NCI-H2171 treated with DMSO at 0.1 percent for 48 hours (cell line): Measurements from ENCODE around the gene GADL1.

Source experiments
- DNase-seq: peaks from one replicate; lab custom pipeline; 2025; lab: John Stamatoyannopoulos, UW

Gene GADL1

DNA sequence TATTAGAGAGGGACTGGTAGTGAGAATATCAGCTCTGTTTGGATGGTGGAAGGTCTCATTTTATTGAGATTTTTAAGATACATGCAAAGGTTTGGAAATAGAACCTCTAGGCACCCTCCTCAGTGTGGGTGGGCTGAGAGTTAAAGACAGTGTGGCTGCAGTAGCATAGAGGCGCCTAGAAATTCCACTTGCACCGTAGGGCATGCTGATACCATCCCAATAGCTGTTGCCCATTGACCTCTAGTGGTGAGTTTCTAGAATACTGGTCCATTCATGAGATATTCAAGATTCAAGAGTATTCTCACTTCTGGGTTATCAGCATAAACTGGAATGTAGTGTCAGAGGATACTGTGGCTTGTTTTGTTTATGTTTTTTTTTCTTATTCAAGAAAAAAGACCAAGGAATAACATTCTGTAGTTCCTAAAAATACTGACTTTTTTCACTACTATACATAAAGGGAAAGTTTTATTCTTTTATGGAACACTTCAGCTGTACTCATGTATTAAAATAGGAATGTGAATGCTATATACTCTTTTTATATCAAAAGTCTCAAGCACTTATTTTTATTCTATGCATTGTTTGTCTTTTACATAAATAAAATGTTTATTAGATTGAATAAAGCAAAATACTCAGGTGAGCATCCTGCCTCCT lies 200.9 kb downstream of the GADL1 start:
- DNase-seq: peak; percentile 62

DNA sequence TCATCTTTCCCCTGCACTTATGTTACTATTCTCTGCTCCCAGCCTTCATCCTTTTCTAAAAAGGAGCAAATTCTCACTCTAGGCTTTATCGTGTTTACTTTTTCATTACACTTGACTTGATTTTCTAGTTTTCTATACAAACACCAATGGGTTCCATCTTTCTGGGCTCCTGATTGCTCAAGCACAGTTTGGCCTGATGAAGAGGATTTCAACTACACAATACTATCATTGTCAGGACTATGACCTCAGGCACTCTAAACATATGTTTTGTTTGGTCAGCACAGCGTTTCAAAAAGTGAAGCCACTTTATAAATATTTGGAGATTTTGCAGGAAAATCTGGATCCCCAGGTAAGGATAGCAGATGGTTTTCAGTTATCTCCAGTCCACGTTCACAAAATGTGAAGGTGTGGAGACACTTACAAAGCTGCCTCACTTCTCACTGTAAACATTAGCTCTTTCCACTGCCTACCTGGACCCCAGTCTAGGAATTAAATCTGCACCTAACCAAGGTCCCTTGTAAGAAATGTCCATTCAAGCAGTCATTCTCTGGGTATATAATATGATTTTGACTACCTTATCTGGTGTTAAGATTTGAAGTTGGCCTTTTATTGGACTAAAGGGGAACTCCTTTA lies 201.8 kb downstream of the GADL1 start:
- no peak for DNase-seq

DNA sequence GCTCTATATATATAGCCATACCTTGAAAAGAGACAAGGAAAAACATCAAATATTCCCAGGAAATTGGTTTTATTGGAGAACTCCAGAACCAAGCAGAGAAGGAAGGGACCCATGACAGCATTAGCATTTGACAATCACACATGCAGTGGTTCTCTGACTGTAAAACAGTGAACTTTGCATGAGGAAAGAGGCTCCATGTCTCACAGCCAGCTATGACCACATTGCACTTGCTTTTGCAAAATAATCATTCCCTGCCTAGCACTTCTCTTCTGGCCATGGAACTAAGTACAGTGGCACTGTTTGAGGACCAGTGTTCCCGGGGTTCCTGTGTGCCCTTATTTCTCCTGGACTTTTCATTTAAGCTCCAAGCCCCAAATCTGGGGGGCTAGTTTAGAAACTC lies 202.5 kb downstream of the GADL1 start:
- DNase-seq: no peak

DNA sequence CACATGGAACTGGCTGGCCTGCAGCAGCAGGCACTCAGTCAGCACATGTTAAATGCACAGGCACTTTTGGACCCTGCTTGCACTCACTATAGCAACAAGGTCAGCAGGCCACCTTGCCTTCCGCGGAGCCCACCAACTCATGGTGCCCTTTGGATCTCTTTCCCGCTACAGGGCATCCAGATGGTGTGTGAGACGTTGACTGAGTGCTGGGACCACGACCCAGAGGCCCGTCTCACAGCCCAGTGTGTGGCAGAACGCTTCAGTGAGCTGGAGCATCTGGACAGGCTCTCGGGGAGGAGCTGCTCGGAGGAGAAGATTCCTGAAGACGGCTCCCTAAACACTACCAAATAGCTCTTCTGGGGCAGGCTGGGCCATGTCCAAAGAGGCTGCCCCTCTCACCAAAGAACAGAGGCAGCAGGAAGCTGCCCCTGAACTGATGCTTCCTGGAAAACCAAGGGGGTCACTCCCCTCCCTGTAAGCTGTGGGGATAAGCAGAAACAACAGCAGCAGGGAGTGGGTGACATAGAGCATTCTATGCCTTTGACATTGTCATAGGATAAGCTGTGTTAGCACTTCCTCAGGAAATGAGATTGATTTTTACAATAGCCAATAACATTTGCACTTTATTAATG lies 203.1 kb downstream of the GADL1 start:
- no peak for DNase-seq

DNA sequence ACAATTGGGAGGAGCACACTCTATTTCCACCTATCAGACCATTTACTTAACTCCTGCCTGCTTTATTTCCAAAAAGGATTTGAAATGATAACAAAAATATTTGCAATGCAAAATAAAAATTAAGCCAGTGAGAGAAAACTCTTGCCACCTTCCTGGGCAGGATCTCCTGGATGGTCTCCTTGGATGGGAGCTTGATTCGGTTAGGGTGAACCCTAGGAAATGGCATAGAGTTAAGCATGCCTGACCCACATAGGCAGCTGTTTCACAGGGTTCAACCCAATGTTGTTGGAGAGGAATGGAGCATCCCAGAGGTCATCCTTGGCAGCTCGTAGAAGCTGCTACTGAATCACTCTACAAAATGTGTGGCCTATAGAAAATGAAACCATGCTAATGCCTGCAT lies 204.3 kb downstream of the GADL1 start:
- no peak for DNase-seq

DNA sequence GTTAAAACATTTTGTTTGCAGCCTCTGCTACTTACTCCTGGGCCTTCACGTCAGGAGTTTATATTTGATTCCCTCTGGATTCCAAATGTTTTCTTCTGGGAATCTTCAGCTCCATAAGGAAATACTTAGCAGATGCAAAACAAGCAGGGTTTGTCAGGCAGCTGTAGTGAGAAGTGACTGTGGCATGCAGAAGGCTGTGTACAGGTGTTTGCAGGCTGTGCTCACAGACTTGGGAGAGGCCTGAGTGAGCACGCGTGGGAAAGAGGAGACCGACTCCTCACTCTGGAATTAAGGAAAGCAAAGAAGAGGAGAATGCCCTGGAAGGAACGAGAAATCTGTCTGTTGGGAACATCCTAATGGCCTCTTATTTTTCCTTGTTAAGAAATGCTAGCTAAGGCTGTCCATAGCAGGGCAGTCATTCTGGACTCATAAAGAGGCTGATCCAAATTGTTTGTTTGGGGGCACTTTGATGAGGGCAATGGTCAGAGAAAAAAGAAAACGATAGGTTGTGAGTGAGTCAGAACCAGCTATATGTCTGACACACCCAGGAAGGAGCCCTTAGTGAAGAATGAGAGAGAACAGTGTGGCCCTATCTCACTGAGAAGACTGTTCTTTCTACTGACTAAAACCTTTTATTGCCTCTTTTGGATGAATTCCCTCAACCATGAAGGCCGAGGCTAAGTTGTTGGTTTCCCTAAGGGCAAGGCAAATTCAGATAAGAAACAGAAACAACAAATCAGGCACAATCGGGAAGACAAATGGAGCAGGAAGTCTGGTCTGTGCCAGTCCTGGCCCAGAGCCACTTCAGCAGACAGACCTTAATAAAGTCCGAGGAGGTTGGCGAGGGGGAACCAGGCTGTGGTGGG lies 205.5 kb downstream of the GADL1 start:
- DNase-seq: peak; percentile 8

DNA sequence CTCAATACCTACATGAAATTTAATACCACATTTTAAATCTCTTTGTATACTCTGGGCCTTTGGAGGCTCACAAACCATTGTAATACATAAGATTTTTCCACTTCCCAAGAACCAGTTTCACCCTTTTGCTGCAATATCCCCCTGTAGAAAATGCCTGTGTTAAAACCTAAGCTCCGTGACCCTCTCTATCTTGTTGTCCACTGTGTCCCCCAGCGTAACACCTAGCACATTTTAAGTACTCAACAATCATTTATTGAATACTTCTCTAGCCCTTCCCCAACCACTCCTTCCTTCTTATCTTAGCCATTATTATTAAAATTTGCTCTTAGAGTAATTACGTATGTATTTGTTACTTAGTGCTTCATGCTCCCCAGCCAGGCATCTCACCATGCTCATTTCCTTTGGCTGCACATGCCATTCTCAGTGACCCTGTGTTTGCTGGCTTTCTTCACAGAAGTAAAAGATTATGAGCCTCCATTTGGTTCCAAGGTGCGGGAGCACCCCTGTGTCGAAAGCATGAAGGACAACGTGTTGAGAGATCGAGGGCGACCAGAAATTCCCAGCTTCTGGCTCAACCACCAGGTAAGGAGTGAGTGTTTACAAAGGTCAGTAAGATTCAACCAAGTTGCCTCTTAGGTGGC lies 206.4 kb downstream of the GADL1 start:
- no peak for DNase-seq

DNA sequence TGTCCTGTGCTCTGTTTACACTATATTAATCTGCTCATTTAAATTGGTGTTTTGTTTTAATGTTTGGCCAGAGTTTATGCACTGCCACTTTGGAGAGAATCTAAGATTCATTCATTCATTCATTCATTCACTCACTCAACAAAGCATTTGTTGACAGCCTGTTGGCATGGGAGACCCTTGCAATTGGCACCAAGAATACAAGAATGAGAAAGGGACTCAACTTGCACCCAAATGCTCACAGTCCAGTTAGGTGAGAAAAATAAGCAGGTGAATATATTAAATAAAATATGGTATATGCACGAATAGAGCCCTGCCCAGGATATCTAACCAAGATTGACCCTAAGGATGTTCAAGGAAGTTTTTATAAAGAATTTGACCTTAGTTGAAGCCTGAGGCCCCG lies 207.7 kb downstream of the GADL1 start:
- DNase-seq: no peak

DNA sequence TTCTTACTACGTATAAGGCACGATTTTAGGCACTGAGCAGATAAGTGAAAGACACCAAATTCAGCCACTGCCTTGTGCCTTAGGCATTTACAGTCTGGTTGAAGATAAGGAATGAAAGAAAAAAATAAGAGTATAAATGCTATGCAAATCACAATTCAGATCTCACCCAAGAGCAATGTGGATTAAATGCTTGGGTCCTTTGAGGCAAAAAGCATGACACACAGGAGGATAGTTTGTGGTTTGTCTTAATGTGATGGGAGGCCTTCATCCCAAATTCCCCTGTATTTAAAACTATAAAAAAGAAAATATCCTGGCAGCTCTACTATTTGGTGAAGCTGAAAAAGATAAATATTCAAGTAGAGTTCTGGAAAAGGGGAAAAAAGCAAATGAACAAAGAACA lies 208.3 kb downstream of the GADL1 start:
- no peak for DNase-seq

DNA sequence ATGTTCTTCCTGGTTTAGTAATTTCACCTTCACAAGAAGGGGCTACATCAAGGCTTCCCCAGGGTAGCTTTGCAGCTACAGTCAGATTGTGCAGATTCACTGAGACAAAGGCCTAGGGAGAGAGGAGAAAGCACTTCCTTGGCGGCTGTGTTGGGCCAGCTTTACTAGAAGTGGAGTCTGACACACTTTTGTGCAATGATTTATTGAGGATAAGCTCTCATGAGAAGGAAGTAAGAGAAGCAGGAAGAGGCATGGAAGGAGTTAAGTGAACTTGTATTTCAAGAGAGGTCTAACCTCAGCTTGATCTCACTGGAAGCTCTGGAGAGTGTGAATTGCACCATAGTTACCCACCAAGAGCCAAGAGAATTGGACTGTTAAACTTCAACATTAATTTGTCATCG lies 209.2 kb downstream of the GADL1 start:
- DNase-seq: no peak

DNA sequence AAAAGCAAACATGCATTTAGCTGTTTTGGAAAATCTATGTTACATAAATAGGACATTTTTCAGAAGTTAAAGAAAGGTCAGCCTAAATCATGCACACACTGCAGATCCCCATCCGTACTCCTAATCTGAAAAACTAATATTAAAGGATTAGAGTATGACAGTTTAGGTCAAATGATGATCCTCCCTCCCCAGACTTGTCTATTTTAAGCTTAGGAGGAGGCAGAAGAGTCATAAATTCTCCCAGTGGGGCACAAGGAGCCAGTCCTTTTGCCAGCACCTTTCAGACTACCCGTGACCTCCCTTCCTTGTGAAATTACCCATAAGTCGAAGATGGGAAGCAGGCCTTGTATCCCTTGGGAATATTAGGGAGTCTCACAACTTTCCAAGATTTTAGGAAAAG lies 210.1 kb downstream of the GADL1 start:
- DNase-seq: no peak

DNA sequence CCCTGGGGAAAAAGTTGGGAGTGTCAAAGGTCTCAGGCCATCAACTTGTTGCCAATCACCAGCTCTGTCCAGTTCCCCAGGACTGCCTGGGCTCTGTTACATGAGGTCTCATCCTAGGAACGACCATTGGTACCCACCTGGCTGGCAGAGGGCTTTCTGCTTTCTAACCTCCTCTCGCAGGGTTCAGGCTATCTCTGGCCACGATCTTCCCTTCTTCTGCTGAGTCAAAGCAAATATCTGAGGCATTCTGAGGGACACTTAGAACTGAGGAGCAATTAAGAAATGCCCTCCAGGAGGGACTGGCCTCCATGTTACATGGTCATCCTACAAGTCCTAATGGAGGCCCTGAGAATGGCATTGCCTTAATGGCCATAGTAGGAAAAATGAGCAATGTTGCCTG lies 210.7 kb downstream of the GADL1 start:
- DNase-seq: no peak

DNA sequence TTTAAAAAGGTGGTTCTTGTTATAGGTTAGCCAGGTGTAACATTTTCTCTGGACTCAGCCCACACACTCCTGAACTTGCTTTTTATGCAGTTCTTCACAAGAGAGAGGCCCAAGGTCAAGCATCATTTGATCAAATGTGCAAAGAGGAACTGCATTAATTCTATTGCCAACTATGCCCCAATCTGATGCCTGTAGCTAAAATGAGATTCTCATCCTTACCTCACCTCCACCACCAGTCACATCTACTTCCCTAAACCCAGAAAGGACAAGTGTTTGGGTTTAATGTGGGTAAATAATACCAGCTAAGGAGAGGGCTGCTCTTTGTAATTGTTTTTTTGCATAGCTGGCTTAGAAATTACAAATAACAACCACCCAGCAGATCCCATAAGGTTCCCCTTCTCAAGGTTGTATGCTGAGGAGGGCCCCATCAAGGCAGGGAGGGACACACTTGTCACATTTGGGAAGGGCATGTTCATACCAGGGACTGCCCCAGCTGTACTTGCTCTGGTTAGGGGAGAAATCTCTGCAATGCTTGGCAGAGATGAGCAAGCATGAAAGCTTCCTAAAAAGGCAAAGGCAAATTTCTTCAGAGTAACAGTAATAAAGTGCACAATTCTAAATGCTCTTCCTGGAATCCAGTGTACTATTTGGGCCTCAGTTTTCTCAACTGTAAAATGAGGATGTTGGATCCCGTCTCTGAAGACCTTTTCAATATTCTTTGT lies 211.9 kb downstream of the GADL1 start:
- DNase-seq: no peak

DNA sequence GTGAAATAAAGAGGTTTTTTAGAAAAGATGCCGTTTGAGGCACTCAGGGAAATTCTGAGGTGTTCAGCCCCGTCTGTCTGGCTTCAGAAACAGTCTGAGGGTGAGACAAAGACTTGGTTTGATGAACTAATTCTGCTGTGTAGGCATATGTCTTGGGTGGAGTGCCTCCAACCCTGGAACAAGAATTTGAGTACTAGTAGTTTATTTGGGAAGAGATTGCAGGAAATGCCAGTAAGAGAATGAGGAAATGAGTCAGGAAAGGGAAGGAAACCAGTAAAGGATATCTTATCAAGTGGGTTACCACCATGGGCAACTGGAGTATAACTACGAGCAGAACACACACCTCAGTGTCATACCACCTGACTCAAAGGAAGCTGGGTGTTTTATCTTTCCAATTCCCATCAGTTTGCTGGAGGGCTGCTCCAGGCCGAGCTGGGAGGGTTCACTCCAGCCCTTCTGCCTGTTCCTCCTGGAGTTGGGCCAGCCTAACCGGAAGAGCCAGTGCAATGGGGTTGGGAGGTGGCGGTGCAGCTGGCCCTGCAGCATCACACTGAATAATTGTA lies 212.7 kb downstream of the GADL1 start:
- no peak for DNase-seq

DNA sequence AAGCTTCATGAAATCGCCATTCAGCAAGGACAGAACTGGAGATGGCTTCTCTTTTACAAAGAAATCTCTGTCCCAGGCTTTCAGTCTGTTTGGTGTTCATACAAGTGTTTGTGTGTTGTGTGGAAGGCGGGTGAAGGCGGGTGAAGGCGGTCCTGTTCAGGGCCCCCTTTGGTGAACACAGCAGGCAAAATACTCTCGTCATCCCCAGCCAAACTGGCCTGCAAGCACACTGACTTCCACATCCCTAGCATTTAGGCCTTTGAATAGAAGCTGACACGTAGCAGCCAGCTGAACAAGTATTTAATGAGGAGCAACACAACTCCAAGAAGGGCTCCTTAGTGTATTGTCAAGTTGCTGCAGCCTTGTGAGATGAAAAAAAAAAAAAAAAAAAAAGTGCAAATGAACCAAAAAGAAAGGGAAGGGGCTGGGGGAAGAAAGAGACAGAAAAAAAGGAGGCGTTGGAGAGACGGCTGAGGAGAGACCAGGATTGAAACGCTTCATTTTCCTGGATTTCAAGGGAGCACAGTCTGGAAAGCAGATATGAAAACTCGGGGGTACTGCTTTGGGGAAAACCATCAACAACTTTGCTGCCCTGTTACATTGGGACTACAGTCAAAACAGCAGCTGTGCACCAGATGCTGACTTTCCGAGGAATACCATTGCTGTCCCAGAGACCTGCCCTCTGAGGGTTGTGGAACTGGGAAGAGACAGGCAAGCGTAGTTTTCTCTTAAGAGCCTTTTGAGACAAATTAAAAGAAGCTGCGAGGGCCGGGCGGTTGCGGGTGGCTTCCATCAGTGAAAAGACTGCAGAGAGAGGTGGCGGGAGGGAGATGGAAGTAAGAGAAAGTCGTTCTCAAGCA lies 213.4 kb downstream of the GADL1 start:
- DNase-seq: peak; percentile 2

DNA sequence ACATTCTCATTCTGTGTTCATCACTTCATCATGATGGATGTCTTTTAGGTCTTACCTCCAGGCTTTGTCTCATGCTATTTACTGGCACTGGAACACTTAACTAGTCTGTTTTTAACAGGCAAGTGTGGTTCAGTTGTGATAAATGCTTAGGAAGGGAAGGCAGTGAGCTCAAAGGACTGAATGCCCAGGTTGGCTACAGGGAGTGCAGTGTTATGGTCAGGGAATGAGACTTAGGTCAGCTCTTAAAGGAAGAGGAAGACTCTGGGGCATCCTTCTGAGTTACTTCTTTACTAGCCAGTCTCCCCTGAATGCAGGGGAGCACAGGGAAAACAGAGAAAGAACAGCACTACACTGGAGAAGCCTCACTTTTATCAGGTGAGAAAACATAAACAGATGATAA lies 215.4 kb downstream of the GADL1 start:
- DNase-seq: no peak

DNA sequence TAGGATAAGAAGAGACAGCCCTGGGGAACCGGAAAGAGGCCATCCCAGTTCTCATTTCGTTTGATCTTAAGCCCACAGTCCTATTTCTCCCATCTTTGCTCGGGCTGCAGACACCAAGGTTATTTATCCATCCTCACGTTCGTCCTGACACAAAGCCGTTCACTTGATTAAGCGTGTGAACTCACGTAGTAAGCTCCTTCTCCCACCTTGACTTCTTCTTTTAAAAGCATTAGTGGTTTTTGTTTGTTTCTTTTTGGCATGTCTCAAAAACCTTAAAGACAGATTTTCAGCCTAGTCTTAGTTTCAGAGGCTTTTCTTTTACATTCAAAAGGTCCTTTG lies 217.1 kb downstream of the GADL1 start:
- DNase-seq: no peak

DNA sequence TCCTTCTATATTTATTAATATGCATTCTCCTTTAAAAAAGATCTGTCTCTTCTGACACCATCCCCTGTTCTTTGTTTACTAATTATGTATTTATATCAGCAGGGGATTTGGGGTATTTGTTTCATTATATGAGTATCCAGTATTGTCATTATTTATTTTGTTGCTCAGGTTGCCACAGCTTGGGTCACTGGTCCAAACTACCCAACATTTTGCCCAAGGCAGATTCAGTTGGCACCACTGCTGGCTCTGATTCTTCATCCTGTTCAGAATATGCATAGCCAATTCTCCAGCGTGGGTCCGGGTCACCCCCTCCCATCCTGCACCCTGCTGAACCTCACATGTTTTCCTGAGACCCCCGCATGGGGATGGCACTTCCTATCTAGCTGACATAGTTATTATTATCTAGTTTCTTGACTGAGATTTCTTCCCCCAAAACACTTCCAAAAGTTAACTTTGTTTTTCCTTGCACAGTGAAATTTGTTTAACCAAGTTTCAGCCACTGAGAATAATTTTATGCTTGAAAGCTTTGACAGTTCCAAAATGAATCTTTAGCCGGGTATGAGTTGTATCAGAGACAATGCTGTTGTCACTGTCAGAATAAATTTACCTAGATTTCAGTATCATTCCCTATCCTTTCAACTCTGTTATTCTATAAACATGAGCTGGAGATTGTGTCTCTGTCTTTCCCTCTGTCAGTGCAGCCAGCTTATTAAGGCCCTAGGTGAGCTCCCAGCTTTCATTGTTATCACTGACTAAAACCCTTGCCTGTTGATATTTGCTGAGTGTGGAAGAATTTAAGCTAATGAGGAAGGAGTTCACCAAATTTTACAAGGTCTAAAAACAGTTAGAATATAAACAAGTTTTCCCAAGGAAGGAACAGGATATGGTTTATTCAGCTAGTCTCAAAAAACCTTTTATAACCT lies 217.8 kb downstream of the GADL1 start:
- no peak for DNase-seq
